HL-60 (cell line): ENCODE measurements around the gene EIF3A.

Source experiments
- CTCF ChIP-seq: IDR thresholded peaks from one replicate; pipeline ENCODE4 v1.5.1; 2011; ENCODE audit warnings: low read length, control low read depth, inconsistent platforms; ENCODE audit not compliant: insufficient read depth
- POLR2AphosphoS5 ChIP-seq: IDR thresholded peaks from 2 replicates; pipeline ENCODE4 v1.6.1; 2012; ENCODE audit warnings: low read depth

DNA sequence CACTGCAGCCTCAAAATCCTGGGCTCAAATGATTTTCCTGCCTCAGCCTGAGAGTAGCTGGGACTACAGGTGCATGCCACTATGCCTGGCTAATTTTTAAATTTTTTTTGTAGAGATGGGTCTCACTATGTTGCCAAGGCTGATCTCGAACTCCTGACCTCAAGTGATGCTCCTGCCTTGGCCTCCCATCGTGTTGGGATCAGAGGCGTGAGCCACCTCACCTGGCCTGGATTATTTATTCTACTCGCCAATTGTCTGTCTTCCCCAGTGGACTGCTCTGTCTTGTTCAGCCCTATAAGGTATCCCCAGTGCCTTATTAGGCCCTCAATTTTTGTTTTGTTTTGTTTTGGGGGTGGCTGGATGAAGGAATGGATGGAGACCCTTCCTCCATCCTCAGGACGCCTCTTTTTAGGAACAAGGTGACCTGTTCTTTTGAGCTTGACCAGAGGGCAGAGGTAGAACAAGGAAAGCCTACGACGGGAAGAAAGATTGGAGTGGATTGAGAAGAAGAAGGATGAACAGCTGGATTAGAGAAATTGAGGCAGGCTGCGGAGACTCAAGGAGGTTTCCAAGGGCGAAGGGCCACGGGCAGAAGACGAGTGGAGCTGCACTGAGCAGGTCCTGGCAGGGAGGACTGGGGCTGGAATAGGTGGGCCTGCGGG lies 22.8 kb upstream of the EIF3A start:
- TF ChIP-seq CTCF (no peak), POLR2AphosphoS5 (no peak)
